IMR-90 (cell line): ENCODE results near the gene MICALL2. TPM values are rescaled to one million over a fixed set of nuclear protein-coding genes. Genes with fewer than 3 reads are reported as not detected.

Experiments
- ATAC-seq: fragments of 200-7000 bp; cut with Tn5 transposase; 2 replicates; pipeline ENCODE4 v1.9.1; 2020; ENCODE audit warnings: low read depth, mild to moderate bottlenecking, moderate library complexity
- BruUV-seq: library from RNA; stranded (reverse); fragments of 400-500 nt; replicated peaks from 2 replicates; lab custom pipeline; 2021; lab: Mats Ljungman, UMichigan
- CTCF ChIA-PET: fragments of 300-600 bp; formaldehyde crosslinking; extraction: SDS; loops from one replicate; lab custom pipeline; 2021; ENCODE audit warnings: antibody characterized with exemption; lab: Yijun Ruan, JAX
- POLR2A ChIA-PET: fragments of 300-600 bp; sonication (Branson Sonifier 250); formaldehyde crosslinking; loops from one replicate; lab custom pipeline; 2022; ENCODE audit warnings: antibody characterized with exemption; ENCODE audit not compliant: unreplicated experiment; lab: Charles Lee
- DNase-seq: peaks from one replicate; pipeline ENCODE4 v3.0.0; 2013
- H2AFZ ChIP-seq: replicated peaks from 2 replicates; pipeline ENCODE3; 2013; ENCODE audit warnings: low read length, mild to moderate bottlenecking; ENCODE audit not compliant: poor library complexity
- H2AK5ac ChIP-seq: 2 replicates; pipeline ENCODE4 v1.6.1; 2013; ENCODE audit warnings: low read depth, low read length, inconsistent platforms
- H2AK9ac ChIP-seq: replicated peaks from 2 replicates; pipeline ENCODE3; 2013; ENCODE audit warnings: mild to moderate bottlenecking, low read depth, low read length, moderate library complexity; ENCODE audit not compliant: poor library complexity
- H2BK120ac ChIP-seq: 2 replicates; pipeline ENCODE4 v1.6.1; 2013; ENCODE audit warnings: low read depth, low read length, inconsistent platforms
- H2BK15ac ChIP-seq: 3 replicates; pipeline ENCODE4 v1.6.1; 2013; ENCODE audit warnings: low read depth, low read length, inconsistent platforms
- H2BK20ac ChIP-seq: 2 replicates; pipeline ENCODE4 v1.6.1; 2013; ENCODE audit warnings: low read depth, mild to moderate bottlenecking, inconsistent platforms, low read length, moderate library complexity
- H2BK5ac ChIP-seq: 2 replicates; pipeline ENCODE4 v1.6.1; 2013; ENCODE audit warnings: mild to moderate bottlenecking, low read depth, low read length, inconsistent platforms; ENCODE audit not compliant: poor library complexity, severe bottlenecking
- H3K14ac ChIP-seq: replicated peaks from 2 replicates; pipeline ENCODE4 v1.6.1; 2013; ENCODE audit warnings: low read depth, low read length, inconsistent platforms
- H3K18ac ChIP-seq: 2 replicates; pipeline ENCODE4 v1.6.1; 2013; ENCODE audit warnings: low read depth, low read length, control low read depth
- H3K23ac ChIP-seq: 2 replicates; pipeline ENCODE4 v1.6.1; 2013; ENCODE audit warnings: low read depth, low read length, inconsistent platforms
- H3K27ac ChIP-seq: 2 replicates; pipeline ENCODE4 v1.5.1; 2013; ENCODE audit warnings: mild to moderate bottlenecking, control low read depth, low read length; ENCODE audit not compliant: insufficient read depth
- H3K27me3 ChIP-seq: 2 replicates; pipeline ENCODE4 v1.6.1; 2013; ENCODE audit warnings: low read length; ENCODE audit not compliant: control insufficient read depth, insufficient read depth
- H3K36me3 ChIP-seq: 2 replicates; pipeline ENCODE4 v1.6.1; 2013; ENCODE audit warnings: low read length, mixed read lengths; ENCODE audit not compliant: control insufficient read depth, insufficient read depth
- H3K4ac ChIP-seq: 2 replicates; pipeline ENCODE4 v1.6.1; 2013; ENCODE audit warnings: low read depth, low read length, inconsistent platforms
- H3K4me1 ChIP-seq: 2 replicates; pipeline ENCODE4 v1.6.1; 2013; ENCODE audit warnings: low read length, mixed read lengths; ENCODE audit not compliant: control insufficient read depth, insufficient read depth
- H3K4me2 ChIP-seq: 2 replicates; pipeline ENCODE4 v1.6.1; 2013; ENCODE audit warnings: low read depth, mild to moderate bottlenecking, control low read depth, low read length, moderate library complexity
- H3K4me3 ChIP-seq: 2 replicates; pipeline ENCODE4 v1.5.1; 2013; ENCODE audit warnings: low read depth, mild to moderate bottlenecking, control low read depth, low read length, moderate library complexity; ENCODE audit not compliant: insufficient read depth
- H3K56ac ChIP-seq: 2 replicates; pipeline ENCODE4 v1.6.1; 2013; ENCODE audit warnings: low read length, inconsistent platforms; ENCODE audit not compliant: insufficient read depth; ENCODE audit errors: extremely low read depth
- H3K79me1 ChIP-seq, 2 experiments: 2 replicates each; pipeline ENCODE4 v1.6.1; 2013; ENCODE audit warnings: low read length in 2 of 2, inconsistent platforms in 1 of 2, low read depth in 1 of 2
- H3K9ac ChIP-seq: 2 replicates; pipeline ENCODE4 v1.6.1; 2013; ENCODE audit warnings: low read depth, low read length, control low read depth
- H3K9me1 ChIP-seq: 2 replicates; pipeline ENCODE4 v1.6.1; 2013; ENCODE audit warnings: low read length, inconsistent platforms; ENCODE audit not compliant: insufficient read depth
- H3K9me3 ChIP-seq: 2 replicates; pipeline ENCODE4 v1.6.1; 2013; ENCODE audit warnings: low read length; ENCODE audit not compliant: control insufficient read depth, insufficient read depth
- H4K20me1 ChIP-seq: 2 replicates; pipeline ENCODE4 v1.6.1; 2013; ENCODE audit warnings: low read length, inconsistent platforms; ENCODE audit not compliant: insufficient read depth
- H4K5ac ChIP-seq: 2 replicates; pipeline ENCODE4 v1.6.1; 2013; ENCODE audit warnings: mild to moderate bottlenecking, low read depth, low read length, control low read depth
- H4K8ac ChIP-seq, 2 experiments: 2 replicates each; pipeline ENCODE4 v1.6.1; 2013; ENCODE audit warnings: low read depth in 2 of 2, low read length in 2 of 2, control low read depth in 1 of 2, inconsistent platforms in 1 of 2
- H4K91ac ChIP-seq: 2 replicates; pipeline ENCODE4 v1.6.1; 2013; ENCODE audit warnings: low read depth, low read length, inconsistent platforms; ENCODE audit not compliant: insufficient read depth
- ELK1 ChIP-seq: fragments of 150-350 bp; IDR thresholded peaks from 2 replicates; pipeline ENCODE4 v1.6.1; 2016; ENCODE audit warnings: low read depth, mild to moderate bottlenecking, low read length, moderate library complexity, borderline replicate concordance
- MAZ ChIP-seq: IDR thresholded peaks from 2 replicates; pipeline ENCODE4 v1.6.1; 2012; ENCODE audit warnings: low read depth, mild to moderate bottlenecking, low read length, improper control_type of control experiment, moderate library complexity, borderline replicate concordance
- POLR2A ChIP-seq: IDR thresholded peaks from 2 replicates; pipeline ENCODE4 v1.6.1; 2012; ENCODE audit warnings: mild to moderate bottlenecking, low read depth, low read length
- RCOR1 ChIP-seq: IDR thresholded peaks from 2 replicates; pipeline ENCODE4 v1.6.1; 2012; ENCODE audit warnings: mild to moderate bottlenecking, low read length, improper control_type of control experiment; ENCODE audit not compliant: insufficient replicate concordance
- WGBS, 2 experiments: methylation state at CpG; one replicate each; pipeline versions ENCODE4 v1.1.5 to v1.1.7; 2013; ENCODE audit warnings: missing lambda C conversion rate in 2 of 2; ENCODE audit not compliant: insufficient read length in 1 of 2; ENCODE audit errors: extremely low coverage in 2 of 2; 5-methylcytosine and 5-hydroxymethylcytosine counted together
- dilution Hi-C: fragments of 300-500 bp; cut with HindIII; formaldehyde crosslinking; loops from one replicate; pipeline ENCODE4 v1.14.3; 2018; ENCODE audit warnings: low sequenced_read_pairs; ENCODE audit not compliant: unreplicated experiment
- in situ Hi-C: fragments of 300-500 bp; cut with MboI; formaldehyde crosslinking; loops from 3 replicates; pipeline ENCODE4 v1.14.3; 2019; ENCODE audit warnings: low sequenced_read_pairs, inconsistent platforms, mixed read lengths
- intact Hi-C: fragments of 100-400 bp; cut with micrococcal nuclease; formaldehyde crosslinking; loops from 2 replicates; pipeline ENCODE4 v1.10.0; 2022
- polyA plus RNA-seq, 3 experiments: library from polyadenylated mRNA; depleted of rRNA; stranded (reverse); fragments of >200 nt; gene quantifications; 2 replicates each; pipeline ENCODE4 v1.2.3, GENCODE V29; 2012; ENCODE audit warnings: low replicate concordance in 1 of 3
- total RNA-seq: library from RNA; depleted of rRNA; stranded (reverse); fragments of >200 nt; gene quantifications from 2 replicates; pipeline ENCODE4 v1.2.3, GENCODE V29; 2012

MICALL2 gene
- total and polyA plus RNA-seq, 2 of the 4 experiments (the other 2 are of a cell fraction) = 6.6 to 34.1 TPM

DNA sequence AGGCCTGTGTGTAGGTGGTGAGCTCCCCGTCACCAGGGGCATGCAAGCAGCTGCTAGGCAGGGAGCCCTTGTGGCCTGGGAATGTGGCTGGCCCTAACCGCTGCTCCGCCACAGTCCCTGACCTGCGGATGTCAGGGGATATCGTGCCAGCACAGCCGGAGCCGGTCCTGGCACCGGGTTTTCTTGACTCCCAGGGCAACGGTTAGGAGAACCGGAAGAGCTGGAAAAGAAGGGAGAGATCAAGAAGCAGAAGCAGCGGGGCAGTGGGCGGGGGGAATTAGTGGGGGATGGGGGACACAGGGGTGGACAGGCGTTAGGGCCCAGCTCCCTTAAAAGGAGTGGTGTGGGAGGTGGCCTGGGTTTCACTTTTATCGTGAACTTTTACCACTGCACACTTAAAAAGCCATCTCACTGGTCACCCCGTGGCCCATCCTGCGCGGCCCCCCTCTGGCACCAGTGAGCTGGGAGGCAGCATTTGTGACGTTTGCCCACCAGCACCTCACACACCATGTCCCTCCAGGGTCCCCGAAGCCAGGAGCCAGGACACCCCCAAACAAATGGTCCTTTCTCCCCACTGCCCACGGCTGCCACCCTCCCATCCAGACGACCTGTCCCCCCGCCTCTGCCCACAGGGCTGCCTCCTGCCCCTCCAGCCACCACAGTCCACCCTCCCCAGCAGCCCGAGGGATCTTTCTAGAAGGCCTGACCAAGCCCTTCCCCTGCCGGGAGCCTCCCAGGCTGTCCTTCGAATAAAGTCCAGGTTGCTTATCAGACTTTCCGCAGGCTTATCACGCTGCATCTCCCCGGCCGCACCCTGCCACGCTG is 1.8 kb upstream of the MICALL2 start:
- Histone ChIP-seq H4K8ac (peak overlapping the region; percentile 82 to 85; a peak in 3 of 4 replicates), H4K91ac (peak overlapping the region; percentile 4), H2AK9ac (peak overlapping the region; percentile 96), H3K56ac (no peak overlapping the region), H3K9ac (no peak overlapping the region), H3K36me3 (no peaks in the 10 kb centered on the region), H3K4me2 (peak overlapping the region; percentile 62), H3K79me1 (peaks cover 0 to 37% of the 10 kb centered on the region in 2 experiments; a peak in 3 of 4 replicates), H2BK5ac (peak overlapping the region; percentile 6), H3K4ac (peak overlapping the region; percentile 72), H3K9me3 (no peaks in the 10 kb centered on the region), H3K27ac (peak overlapping the region; percentile 43), H3K14ac (peak overlapping the region; percentile 22; the same call in 1 of the 2 replicates), H3K9me1 (peaks cover 12% of the 10 kb centered on the region), H3K18ac (peak overlapping the region; percentile 12), H4K5ac (peak overlapping the region; percentile 77), H2AK5ac (peak overlapping the region; percentile 86), H2AFZ (peak overlapping the region; percentile 90), H3K4me1 (peaks cover 28% of the 10 kb centered on the region), H2BK15ac (no peak overlapping the region), H3K23ac (peak overlapping the region; percentile 16), H2BK120ac (peak overlapping the region; percentile 14; the same call in 1 of the 2 replicates), H3K4me3 (no peak overlapping the region), H2BK20ac (no peak overlapping the region), H4K20me1 (peaks cover 21% of the 10 kb centered on the region), H3K27me3 (no peaks in the 10 kb centered on the region)
- in situ Hi-C loops (no loop called here), intact Hi-C loops (no loop called here), dilution Hi-C loops (no loop called here)
- DNase-seq (peak; percentile 34), ATAC-seq (no peak)
- ChIA-PET CTCF (interaction anchor here (1.4 kb wide), 1 partner anchor 14 kb away, joined by 8 read pairs; no protein-coding TSS in a partner anchor), POLR2A (no interaction called here)
- TF ChIP-seq RCOR1 (peak; percentile 65), MAZ (no peak), ELK1 (no peak), POLR2A (no peak)
- BruUV-seq = no TSS peak
- 57% methylated on average over 11 of the region's 30 CpGs; no CpG with 5 or more reads in 1 of the 2 experiments for WGBS, 2 experiments
